Liver (tissue), 9 donors: ENCODE data around the gene ELK4. TPM values are rescaled to one million over a fixed set of nuclear protein-coding genes. Genes with fewer than 3 reads are reported as not detected.

ENCODE experiments used
- DNase-seq: peaks from one replicate; pipeline ENCODE4 v3.0.0-alpha.2; 2017; ENCODE audit warnings: low spot score
- H3K27ac ChIP-seq, 2 donors: one replicate each; pipeline ENCODE4 v1.7.0; 2013; ENCODE audit warnings: inconsistent platforms in 2 of 2, low read length in 2 of 2, control low read depth in 1 of 2, low read depth in 1 of 2, mild to moderate bottlenecking in 1 of 2
- H3K27me3 ChIP-seq, 4 donors: one replicate each; pipeline versions ENCODE4 v1.6.1 to v1.7.0; 2013; ENCODE audit warnings: low read length in 3 of 4, inconsistent platforms in 1 of 4, mild to moderate bottlenecking in 1 of 4, moderate library complexity in 1 of 4; ENCODE audit not compliant: control insufficient read depth in 4 of 4, insufficient read depth in 4 of 4
- H3K36me3 ChIP-seq, 4 donors: one replicate each; pipeline versions ENCODE4 v1.6.1 to v1.7.0; 2013; ENCODE audit warnings: low read length in 3 of 4, mild to moderate bottlenecking in 3 of 4, low read depth in 1 of 4, moderate library complexity in 1 of 4; ENCODE audit not compliant: control insufficient read depth in 4 of 4, insufficient read depth in 3 of 4
- H3K4me1 ChIP-seq, 4 donors: one replicate each; pipeline versions ENCODE4 v1.6.1 to v1.7.0; 2013; ENCODE audit warnings: low read length in 3 of 4, mild to moderate bottlenecking in 3 of 4, moderate library complexity in 1 of 4; ENCODE audit not compliant: control insufficient read depth in 4 of 4, insufficient read depth in 4 of 4
- H3K4me3 ChIP-seq, 3 donors: one replicate each; pipeline versions ENCODE4 v1.6.1 to v1.7.0; 2013; ENCODE audit warnings: low read length in 3 of 3, control low read depth in 1 of 3, low read depth in 1 of 3, mild to moderate bottlenecking in 1 of 3
- H3K9ac ChIP-seq, 2 donors: one replicate each; pipeline ENCODE4 v1.7.0; 2013; ENCODE audit warnings: low read length in 2 of 2, mild to moderate bottlenecking in 2 of 2, moderate library complexity in 2 of 2, control low read depth in 1 of 2, low read depth in 1 of 2
- H3K9me3 ChIP-seq, 4 donors: one replicate each; pipeline versions ENCODE4 v1.6.1 to v1.7.0; 2013; ENCODE audit warnings: low read length in 3 of 4; ENCODE audit not compliant: control insufficient read depth in 4 of 4
- ATF3 ChIP-seq: IDR thresholded peaks from 2 replicates; pipeline ENCODE4 v1.6.1; 2016; ENCODE audit warnings: antibody characterized with exemption
- CTCF ChIP-seq: fragments of 150-350 bp; IDR thresholded peaks from 2 replicates; pipeline ENCODE4 v1.5.1; 2017; ENCODE audit warnings: improper control_type of control experiment, low read depth, low read length; ENCODE audit not compliant: missing input control
- EGR1 ChIP-seq, 2 donors: IDR thresholded peaks; 2 replicates each; pipeline ENCODE4 v1.6.1; 2016 to 2018; ENCODE audit warnings: antibody characterized with exemption in 2 of 2, low read depth in 2 of 2
- FOXA2 ChIP-seq: IDR thresholded peaks from 2 replicates; pipeline ENCODE4 v1.6.1; 2016; ENCODE audit warnings: antibody characterized with exemption
- GABPA ChIP-seq, 2 donors: IDR thresholded peaks in 1 of 2; conservative IDR thresholded peaks in 1 of 2; 2 replicates each; pipeline ENCODE4 v1.6.1; 2016; ENCODE audit warnings: antibody characterized with exemption in 2 of 2, mild to moderate bottlenecking in 1 of 2, moderate library complexity in 1 of 2
- HNF4A ChIP-seq, 2 donors: conservative IDR thresholded peaks; 2 replicates each; pipeline ENCODE4 v1.6.1; 2016; ENCODE audit warnings: antibody characterized with exemption in 2 of 2, mild to moderate bottlenecking in 2 of 2
- HNF4G ChIP-seq: IDR thresholded peaks from 2 replicates; pipeline ENCODE4 v1.6.1; 2016; ENCODE audit warnings: antibody characterized with exemption
- JUND ChIP-seq, 2 donors: IDR thresholded peaks; 2 replicates each; pipeline ENCODE4 v1.6.1; 2016; ENCODE audit warnings: antibody characterized with exemption in 2 of 2
- MAX ChIP-seq: IDR thresholded peaks from 2 replicates; pipeline ENCODE4 v1.6.1; 2016; ENCODE audit warnings: antibody characterized with exemption
- RAD21 ChIP-seq, 2 donors: IDR thresholded peaks; 2 replicates each; pipeline ENCODE4 v1.6.1; 2016; ENCODE audit warnings: antibody characterized with exemption in 2 of 2, mild to moderate bottlenecking in 2 of 2
- REST ChIP-seq: IDR thresholded peaks from 2 replicates; pipeline ENCODE4 v1.6.1; 2016; ENCODE audit warnings: antibody characterized with exemption, mild to moderate bottlenecking
- SP1 ChIP-seq: IDR thresholded peaks from 2 replicates; pipeline ENCODE4 v1.6.1; 2018; ENCODE audit warnings: antibody characterized with exemption, mild to moderate bottlenecking
- TAF1 ChIP-seq: conservative IDR thresholded peaks from 2 replicates; pipeline ENCODE4 v1.6.1; 2016; ENCODE audit warnings: antibody characterized with exemption, mild to moderate bottlenecking
- WGBS: extraction: QIAGEN DNeasy Blood & Tissue Kit; methylation state at CpG from one replicate; pipeline ENCODE4 v1.1.7; 2013; 5-methylcytosine and 5-hydroxymethylcytosine counted together
- polyA plus RNA-seq, 2 donors: library from polyadenylated mRNA; stranded (reverse) in 1 of 2; unstranded in 1 of 2; fragments of 200-250 nt in 1 of 2; fragments of >200 nt in 1 of 2; fragmentation: Nextera tagmentation in 1 of 2; extraction: Ambion mirVana in 1 of 2; gene quantifications; one replicate each; pipeline versions ENCODE4 v1.2.1 to v1.2.3, GENCODE V29; 2013 to 2015
- total RNA-seq, 2 donors: library from RNA; depleted of rRNA; stranded (reverse); fragments of >200 nt; gene quantifications; one replicate each; pipeline ENCODE4 v1.2.3, GENCODE V29; 2014
- donor health status: healthy.
- donor health status: healthy.
- donor health status: healthy.
- donor health status: healthy.
- donor health status: healthy.

The ELK4 gene
- total and polyA plus RNA-seq, 4 donors: 3.5 to 20.2 (median 6.9) TPM

GRCh38 chr1:205667909-205668643 lies 36.3 kb upstream of the ELK4 start:
- H3K27ac ChIP-seq: peak overlapping the region; percentile 84
- no peaks in the 10 kb centered on the region for H3K27me3 ChIP-seq
- peaks cover 46 to 94% (median 77%) of the 10 kb centered on the region in 4 donors for H3K4me1 ChIP-seq
- TF ChIP-seq HNF4G (no peak), HNF4A (conservative IDR thresholded peaks at IDR 0.05) (peak; percentile 70), FOXA2 (no peak), JUND (IDR thresholded peaks at IDR 0.05) (no peak), GABPA (IDR thresholded peaks at IDR 0.05 in 1 of 2, conservative IDR thresholded peaks at IDR 0.05 in 1 of 2) (no peak)
- DNase-seq: no peak
- no peaks in the 10 kb centered on the region for H3K9me3 ChIP-seq
- H3K4me3 ChIP-seq: no peak overlapping the region
- 60% methylated on average over 11 of the region's 11 CpGs for WGBS
- no peaks in the 10 kb centered on the region for H3K36me3 ChIP-seq
- no peak overlapping the region for H3K9ac ChIP-seq

GRCh38 chr1:205666372-205667166 lies 34.8 kb upstream of the ELK4 start:
- TF ChIP-seq EGR1 (IDR thresholded peaks at IDR 0.05; ENCODE audit: low read depth in 2 of 2) (no peak), REST (no peak), ATF3 (no peak), MAX (no peak), CTCF (no peak), HNF4G (no peak), TAF1 (no peak), SP1 (no peak), RAD21 (IDR thresholded peaks at IDR 0.05) (no peak), FOXA2 (no peak), GABPA (IDR thresholded peaks at IDR 0.05 in 1 of 2, conservative IDR thresholded peaks at IDR 0.05 in 1 of 2) (no peak), JUND (IDR thresholded peaks at IDR 0.05) (no peak)
- H3K9ac ChIP-seq: no peak overlapping the region
- peak overlapping the region; percentile 86 to 94 for H3K27ac ChIP-seq
- no peaks in the 10 kb centered on the region for H3K27me3 ChIP-seq
- WGBS: 76% methylated on average over 6 of the region's 6 CpGs
- DNase-seq: no peak
- H3K9me3 ChIP-seq: no peaks in the 10 kb centered on the region
- peaks cover 0 to 8% (median 4%) of the 10 kb centered on the region in 4 donors for H3K36me3 ChIP-seq
- peaks cover 41 to 90% (median 70%) of the 10 kb centered on the region in 4 donors for H3K4me1 ChIP-seq
- no peak overlapping the region for H3K4me3 ChIP-seq
